CD14-positive monocyte (primary cell): ENCODE results near the gene UMPS. TPM values are rescaled to one million over a fixed set of nuclear protein-coding genes. Genes with fewer than 3 reads are reported as not detected.

Experiments used
- DNase-seq, 3 donors: peaks; one replicate each; pipeline ENCODE4 v3.0.0-alpha.2; 2011 to 2022
- H2AFZ ChIP-seq: 2 replicates; pipeline ENCODE4 v1.6.0; 2012; ENCODE audit warnings: mild to moderate bottlenecking, low read depth, low read length, inconsistent platforms; ENCODE audit not compliant: insufficient read depth, poor library complexity, severe bottlenecking
- H3K27ac ChIP-seq, 2 donors: 1 replicate in 1 of 2; 2 replicates in 1 of 2; pipeline ENCODE4 v1.5.1; 2012 to 2013; ENCODE audit warnings: low read length in 2 of 2, control low read depth in 1 of 2, inconsistent platforms in 1 of 2, low read depth in 1 of 2, mild to moderate bottlenecking in 1 of 2
- H3K27me3 ChIP-seq, 2 donors: one replicate each; pipeline versions ENCODE4 v1.6.0 to v1.6.1; 2011 to 2013; ENCODE audit warnings: low read length in 2 of 2; ENCODE audit not compliant: control insufficient read depth in 2 of 2, insufficient read depth in 2 of 2
- H3K36me3 ChIP-seq, 2 donors: replicated peaks in 1 of 2; 1 replicate in 1 of 2; 2 replicates in 1 of 2; pipeline versions ENCODE4 v1.5.1 to v1.6.1; 2012 to 2013; ENCODE audit warnings: low read length in 2 of 2, control low read depth in 1 of 2, inconsistent platforms in 1 of 2, mild to moderate bottlenecking in 1 of 2; ENCODE audit not compliant: insufficient read depth in 2 of 2, control insufficient read depth in 1 of 2
- H3K4me1 ChIP-seq, 2 donors: 1 replicate in 1 of 2; 2 replicates in 1 of 2; pipeline versions ENCODE4 v1.5.1 to v1.6.1; 2012 to 2013; ENCODE audit warnings: low read length in 2 of 2, control low read depth in 1 of 2, inconsistent platforms in 1 of 2, mild to moderate bottlenecking in 1 of 2, moderate library complexity in 1 of 2; ENCODE audit not compliant: insufficient read depth in 2 of 2, control insufficient read depth in 1 of 2
- H3K4me2 ChIP-seq: replicated peaks from 2 replicates; pipeline ENCODE3; 2012; ENCODE audit warnings: low read length, moderate library complexity, mild to moderate bottlenecking; ENCODE audit not compliant: poor library complexity, severe bottlenecking; ENCODE audit errors: extremely low read depth
- H3K4me3 ChIP-seq, 3 experiments: fragments of 200-600 bp in 1 of 3; sonication (generic) in 1 of 3; replicated peaks in 1 of 3; 1 replicate in 2 of 3; 2 replicates in 1 of 3; pipeline ENCODE4 v1.5.1; 2011 to 2013; ENCODE audit warnings: low read length in 3 of 3, mild to moderate bottlenecking in 3 of 3, control low read depth in 2 of 3, low read depth in 2 of 3, inconsistent platforms in 1 of 3, moderate library complexity in 1 of 3
- H3K79me2 ChIP-seq: 2 replicates; pipeline ENCODE4 v1.6.0; 2012; ENCODE audit warnings: mild to moderate bottlenecking, control low read depth, inconsistent platforms, low read length, moderate library complexity; ENCODE audit not compliant: insufficient read depth
- H3K9ac ChIP-seq: 2 replicates; pipeline ENCODE4 v1.6.0; 2017; ENCODE audit warnings: low read length, mild to moderate bottlenecking; ENCODE audit not compliant: insufficient read depth, poor library complexity, severe bottlenecking
- H3K9me3 ChIP-seq, 2 donors: replicated peaks in 1 of 2; 1 replicate in 1 of 2; 2 replicates in 1 of 2; pipeline versions ENCODE4 v1.5.1 to v1.6.1; 2012 to 2013; ENCODE audit warnings: low read length in 2 of 2, control low read depth in 1 of 2; ENCODE audit not compliant: control insufficient read depth in 1 of 2, insufficient read depth in 1 of 2
- H4K20me1 ChIP-seq: 2 replicates; pipeline ENCODE4 v1.6.0; 2012; ENCODE audit warnings: mild to moderate bottlenecking, low read length, control low read depth, moderate library complexity; ENCODE audit not compliant: insufficient read depth
- H3K27ac Mint-ChIP-seq, 7 donors: one replicate each; pipeline ENCODE4 v1.8.0; 2020; ENCODE audit warnings: mild to moderate bottlenecking in 7 of 7, mixed read lengths in 7 of 7, moderate library complexity in 6 of 7, inconsistent platforms in 2 of 7
- H3K27me3 Mint-ChIP-seq, 3 donors: one replicate each; pipeline ENCODE4 v1.8.0; 2021 to 2022; ENCODE audit warnings: low read depth in 3 of 3, mild to moderate bottlenecking in 3 of 3, mixed read lengths in 3 of 3, moderate library complexity in 3 of 3, inconsistent platforms in 1 of 3
- H3K36me3 Mint-ChIP-seq, 2 donors: one replicate each; pipeline ENCODE4 v1.8.0; 2020; ENCODE audit warnings: mixed read lengths in 2 of 2, inconsistent platforms in 1 of 2, mild to moderate bottlenecking in 1 of 2
- H3K4me1 Mint-ChIP-seq: one replicate; pipeline ENCODE4 v1.8.0; 2020; ENCODE audit warnings: mild to moderate bottlenecking, mixed read lengths
- H3K4me3 Mint-ChIP-seq, 2 donors: one replicate each; pipeline ENCODE4 v1.8.0; 2020; ENCODE audit warnings: mild to moderate bottlenecking in 2 of 2, mixed read lengths in 2 of 2, moderate library complexity in 1 of 2
- H3K9me3 Mint-ChIP-seq, 7 donors: one replicate each; pipeline ENCODE4 v1.8.0; 2020 to 2022; ENCODE audit warnings: mixed read lengths in 7 of 7, mild to moderate bottlenecking in 6 of 7, moderate library complexity in 6 of 7, inconsistent platforms in 2 of 7
- WGBS: methylation state at CpG from one replicate; pipeline ENCODE4 v1.1.5; 2013; ENCODE audit warnings: missing lambda C conversion rate; ENCODE audit not compliant: insufficient coverage; 5-methylcytosine and 5-hydroxymethylcytosine counted together
- intact Hi-C, 2 donors: fragments of 100-400 bp; cut with micrococcal nuclease; formaldehyde crosslinking; loops; one replicate each; pipeline versions ENCODE4 v1.15.0 to v1.15.1; 2023
- polyA minus RNA-seq: library from RNA; depleted of rRNA, polyadenylated mRNA; stranded (reverse); fragments of >200 nt; gene quantifications from 2 replicates; pipeline ENCODE4 v1.2.3, GENCODE V29; 2012
- polyA plus RNA-seq, 3 donors: library from polyadenylated mRNA; depleted of rRNA in 1 of 3; unstranded in 2 of 3; stranded (reverse) in 1 of 3; fragments of 300-500 nt in 2 of 3; fragments of >200 nt in 1 of 3; fragmentation: Illumina TruSeq in 2 of 3; gene quantifications; 1 replicate in 2 of 3; 2 replicates in 1 of 3; pipeline ENCODE4 v1.2.3, GENCODE V29; 2012 to 2021
- total RNA-seq, 12 experiments: library from RNA in 1 of 12; stranded (reverse) in 1 of 12; fragments of 120-200 nt in 1 of 12; gene quantifications; one replicate each; pipeline ENCODE4 v1.2.4 and lab custom pipeline; 2013 to 2026; ENCODE audit warnings: mixed read lengths in 6 of 12, inconsistent platforms in 1 of 12
- TF ChIP-seq, protein P1 (sequence below): fragments of 200-600 bp; IDR thresholded peaks from one replicate; pipeline ENCODE4 v1.8.0; 2022; ENCODE audit warnings: antibody characterized with exemption, mild to moderate bottlenecking

Gene UMPS
- total RNA-seq (2013): 14.3 TPM
- polyA plus RNA-seq (10 to 100 TPM in 1 of 3 donors, 1 to 10 TPM in 2; 4.6 to 13.5 (median 9.1) TPM), polyA minus RNA-seq (4.0 and 8.6 TPM in 2 replicates), total RNA-seq (lab: John Stamatoyannopoulos, UW) (2.1 to 10.5 (median 6.2) reads per million in 11 experiments)

DNA sequence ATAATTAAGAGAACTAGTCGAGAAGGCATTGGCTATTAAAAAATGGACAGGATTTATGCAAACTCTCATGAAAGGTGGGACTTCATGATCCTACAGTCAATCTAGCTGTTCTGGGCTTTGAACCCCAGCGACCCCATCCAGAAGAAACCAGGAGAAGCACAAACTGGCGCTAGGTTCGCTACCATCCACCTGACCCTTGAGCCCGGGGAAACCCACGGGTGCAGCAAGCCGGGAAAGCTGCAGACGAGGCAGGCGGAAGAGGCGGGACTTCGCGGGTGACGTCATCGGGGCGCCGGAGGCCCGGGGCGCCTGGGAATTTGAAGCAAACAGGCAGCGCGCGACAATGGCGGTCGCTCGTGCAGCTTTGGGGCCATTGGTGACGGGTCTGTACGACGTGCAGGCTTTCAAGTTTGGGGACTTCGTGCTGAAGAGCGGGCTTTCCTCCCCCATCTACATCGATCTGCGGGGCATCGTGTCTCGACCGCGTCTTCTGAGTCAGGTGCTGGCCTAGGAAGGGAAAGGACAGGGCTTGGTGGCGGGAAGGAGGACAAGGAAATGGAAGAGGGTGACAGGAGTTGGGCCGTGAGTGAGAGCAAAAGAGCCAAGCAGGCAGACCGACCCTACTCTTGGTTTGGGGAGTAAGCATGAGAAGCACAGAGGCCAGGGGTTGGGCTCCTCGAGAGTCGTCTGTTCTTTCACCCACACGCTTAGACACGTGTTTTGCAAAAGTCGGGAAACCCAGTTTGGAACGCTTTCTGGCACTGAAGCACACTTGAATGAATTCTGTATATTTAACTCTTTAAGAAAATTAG, at the start of gene UMPS:
Gene UMPS, plus strand, starts transcription at position 324 of the 812 bp plus-strand sequence. Its CDS starts 20 bp downstream, at position 344.
- Mint-ChIP-seq H3K27me3 (peaks cover 17 to 33% (median 19%) of the 10 kb centered on the region in 3 donors), H3K9me3 (peaks cover 0 to 6% (median 2%) of the 10 kb centered on the region in 7 donors), H3K27ac (peak within 1 kb of the TSS; percentile 94 to 99 (median 97)), H3K4me1 (peaks cover 22% of the 10 kb centered on the region), H3K4me3 (peak within 1 kb of the TSS; percentile 99 to 100), H3K36me3 (peaks cover 7 to 10% of the 10 kb centered on the region in 2 donors)
- Histone ChIP-seq H3K79me2 (peaks cover 42% of the 10 kb centered on the region), H3K27ac (peak within 1 kb of the TSS; percentile 44 to 92), H3K4me3 (peak within 1 kb of the TSS; percentile 81 to 95 (median 87)), H3K27me3 (peaks cover 14 to 35% of the 10 kb centered on the region in 2 donors), H3K36me3 (peaks cover 0 to 4% of the 10 kb centered on the region in 2 donors), H3K9ac (peak within 1 kb of the TSS; percentile 83), H4K20me1 (no peaks in the 10 kb centered on the region), H3K9me3 (no peaks in the 10 kb centered on the region), H2AFZ (peak within 1 kb of the TSS; percentile 98), H3K4me2 (peak within 1 kb of the TSS; percentile 80), H3K4me1 (peaks cover 12 to 13% of the 10 kb centered on the region in 2 donors)
- TF ChIP-seq, protein P1, sequence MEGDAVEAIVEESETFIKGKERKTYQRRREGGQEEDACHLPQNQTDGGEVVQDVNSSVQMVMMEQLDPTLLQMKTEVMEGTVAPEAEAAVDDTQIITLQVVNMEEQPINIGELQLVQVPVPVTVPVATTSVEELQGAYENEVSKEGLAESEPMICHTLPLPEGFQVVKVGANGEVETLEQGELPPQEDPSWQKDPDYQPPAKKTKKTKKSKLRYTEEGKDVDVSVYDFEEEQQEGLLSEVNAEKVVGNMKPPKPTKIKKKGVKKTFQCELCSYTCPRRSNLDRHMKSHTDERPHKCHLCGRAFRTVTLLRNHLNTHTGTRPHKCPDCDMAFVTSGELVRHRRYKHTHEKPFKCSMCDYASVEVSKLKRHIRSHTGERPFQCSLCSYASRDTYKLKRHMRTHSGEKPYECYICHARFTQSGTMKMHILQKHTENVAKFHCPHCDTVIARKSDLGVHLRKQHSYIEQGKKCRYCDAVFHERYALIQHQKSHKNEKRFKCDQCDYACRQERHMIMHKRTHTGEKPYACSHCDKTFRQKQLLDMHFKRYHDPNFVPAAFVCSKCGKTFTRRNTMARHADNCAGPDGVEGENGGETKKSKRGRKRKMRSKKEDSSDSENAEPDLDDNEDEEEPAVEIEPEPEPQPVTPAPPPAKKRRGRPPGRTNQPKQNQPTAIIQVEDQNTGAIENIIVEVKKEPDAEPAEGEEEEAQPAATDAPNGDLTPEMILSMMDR: no peak
- intact Hi-C loops: loop anchor here in 1 of 2 donors (10.0 kb wide), 1 partner anchor 1936 kb away; the partner anchor contains the start of genes HSPBAP1 and SLC49A4
- DNase-seq: peak; percentile 80 to 91 (median 81)
- WGBS: under 1% methylated on average over 33 of the region's 44 CpGs

GRCh38 chr3:124680521-124680920, 49.7 kb upstream of the UMPS start:
- Histone ChIP-seq H3K4me2 (no peak overlapping the region), H3K9me3 (no peaks in the 10 kb centered on the region), H3K36me3 (no peaks in the 10 kb centered on the region), H3K4me1 (no peaks in the 10 kb centered on the region), H3K79me2 (no peaks in the 10 kb centered on the region), H2AFZ (no peak overlapping the region), H3K27me3 (no peaks in the 10 kb centered on the region), H3K4me3 (no peak overlapping the region), H3K27ac (no peak overlapping the region), H4K20me1 (no peaks in the 10 kb centered on the region), H3K9ac (no peak overlapping the region)
- no peaks in the 10 kb centered on the region for H3K36me3 Mint-ChIP-seq
- no peaks in the 10 kb centered on the region for H3K4me1 Mint-ChIP-seq
- no peak overlapping the region for H3K27ac Mint-ChIP-seq
- WGBS: 93% methylated on average over 3 of the region's 4 CpGs
- peaks cover 0 to 7% (median 0%) of the 10 kb centered on the region in 7 donors for H3K9me3 Mint-ChIP-seq
- no peak overlapping the region for H3K4me3 Mint-ChIP-seq
- DNase-seq: no peak
- H3K27me3 Mint-ChIP-seq: peaks cover 1 to 3% (median 2%) of the 10 kb centered on the region in 3 donors
- TF ChIP-seq, protein P1: no peak
- intact Hi-C loops: no loop called here
